ENCODE data around the gene ARHGAP42.
"Not testable (repeated sequence)": the region's sequence is repeated elsewhere in the genome, so short reads cannot be mapped to it uniquely, and the experiment has no call there.

The ARHGAP42 gene

DNA sequence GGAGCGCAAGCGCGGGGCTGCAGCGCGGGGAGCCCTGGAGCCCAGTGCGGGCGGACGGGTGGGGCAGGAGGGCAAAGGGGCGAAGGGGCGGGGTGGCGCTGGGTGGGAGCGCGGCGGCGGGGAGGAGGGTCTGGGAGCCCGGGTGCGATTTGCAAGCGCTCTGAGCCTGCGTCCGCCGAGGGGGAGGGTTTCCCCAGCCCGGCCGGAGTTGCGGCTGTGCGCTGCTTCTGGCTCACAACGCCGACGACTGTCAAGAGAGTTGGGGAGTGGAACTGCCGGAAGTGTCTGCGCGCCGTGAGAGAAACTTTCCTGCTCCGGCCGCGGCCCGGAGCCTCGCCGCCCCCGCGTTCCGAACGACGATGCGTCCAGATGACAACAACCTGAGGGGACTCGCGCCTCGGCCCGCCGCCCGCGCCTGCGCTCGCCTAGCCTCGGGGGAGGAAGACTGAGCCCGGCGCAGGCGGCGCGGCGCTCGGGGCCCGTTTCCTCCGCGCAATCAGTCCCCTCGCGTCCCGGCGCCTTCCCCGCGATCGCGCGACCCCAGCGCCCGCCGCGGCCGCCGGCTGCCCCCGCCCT is at the start of gene ARHGAP42:
ARHGAP42 (plus strand) TSS at position 235 of the 576 bp plus-strand sequence. CDS start 391 bp downstream, outside the sequence.
- no peak for DNase-seq

GRCh38 chr11:100637706-100638105 is 49.4 kb upstream of the ARHGAP42 start:
- no peak for DNase-seq

- DNase-seq: no peak
These were observed 48.4 kb upstream of the ARHGAP42 start for GRCh38 chr11:100638648-100639047.

DNA sequence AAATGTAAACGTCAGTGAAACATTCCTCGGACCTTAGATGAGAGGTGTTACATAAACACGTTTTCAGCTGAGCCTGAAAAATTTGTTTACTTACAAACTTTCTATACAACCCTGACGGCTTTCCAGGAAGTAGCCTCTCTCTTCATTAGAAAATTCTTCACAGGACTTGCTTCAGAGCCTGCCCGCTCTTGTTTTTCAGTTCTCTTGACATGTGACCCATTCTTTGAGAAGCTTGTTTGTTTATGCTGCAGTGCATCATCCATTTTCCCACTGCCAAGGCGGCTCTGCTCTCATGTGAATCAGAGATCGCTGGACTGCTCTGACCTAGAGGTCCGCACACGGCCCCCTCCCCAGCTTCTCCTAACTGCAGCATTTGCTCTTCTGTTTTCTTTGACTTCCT is 47.9 kb upstream of the ARHGAP42 start:
- DNase-seq: no peak

- no peak for DNase-seq
These were observed 47.0 kb upstream of the ARHGAP42 start for GRCh38 chr11:100640071-100640470.

DNA sequence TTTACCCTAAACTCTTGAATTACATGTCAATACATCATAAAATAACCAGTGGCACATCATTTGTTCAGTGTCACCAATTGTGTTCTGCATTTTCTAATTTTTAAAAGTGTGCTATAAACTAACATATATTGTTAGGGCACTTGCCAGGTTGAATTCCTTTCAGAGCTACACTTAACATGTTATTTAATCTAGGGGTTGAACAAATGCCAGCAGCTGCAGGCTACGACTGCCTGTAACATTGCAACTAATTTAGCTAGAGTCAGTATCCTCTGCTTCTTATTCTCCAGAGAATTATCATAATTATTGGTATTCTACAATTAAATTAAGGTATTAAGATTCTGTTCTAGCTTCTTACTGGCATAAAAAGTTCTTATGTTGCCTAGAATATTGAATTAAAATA is 46.4 kb upstream of the ARHGAP42 start:
- no peak for DNase-seq

GRCh38 chr11:100641456-100641855 is 45.6 kb upstream of the ARHGAP42 start:
- no peak for DNase-seq

DNA sequence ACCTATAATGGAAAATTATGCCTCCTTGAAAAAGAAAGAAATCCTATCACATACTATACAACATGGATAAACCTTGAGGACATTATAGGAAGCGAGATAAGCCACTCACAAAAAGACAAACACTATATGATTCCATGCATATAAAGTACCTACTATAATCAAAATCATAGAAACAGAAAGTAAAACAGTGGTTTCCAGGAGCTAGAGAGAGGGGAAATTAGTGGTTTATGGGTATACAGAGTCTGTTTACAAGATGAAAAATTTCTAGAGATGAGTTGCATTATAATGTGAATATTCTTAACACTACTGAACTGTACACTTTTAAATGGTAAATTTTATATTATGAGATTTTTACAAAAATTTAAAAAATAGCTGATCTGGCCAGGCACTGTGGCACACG is 40.5 kb upstream of the ARHGAP42 start:
- DNase-seq: no peak

DNA sequence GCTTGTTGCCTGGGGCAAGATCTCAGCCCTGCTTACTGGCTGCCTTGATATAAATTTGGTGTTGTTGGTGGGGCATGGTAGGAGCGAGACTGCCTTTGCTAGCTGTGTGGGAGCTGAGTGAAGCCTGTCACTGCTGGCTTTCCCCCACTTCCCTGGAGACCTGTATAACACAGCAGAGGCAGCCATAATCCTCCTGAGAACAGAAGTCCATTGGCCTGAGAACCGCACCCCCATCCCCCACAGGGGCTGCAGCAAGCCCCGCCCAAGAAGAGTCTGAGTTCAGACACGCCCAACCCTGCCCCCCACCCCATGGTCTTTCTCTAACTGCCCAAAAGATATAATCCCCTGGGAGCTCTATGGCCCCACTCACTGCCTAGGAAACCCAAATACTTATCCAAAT is 39.2 kb upstream of the ARHGAP42 start:
- DNase-seq: no peak

GRCh38 chr11:100663583-100663982 is 23.5 kb upstream of the ARHGAP42 start:
- no peak for DNase-seq

DNA sequence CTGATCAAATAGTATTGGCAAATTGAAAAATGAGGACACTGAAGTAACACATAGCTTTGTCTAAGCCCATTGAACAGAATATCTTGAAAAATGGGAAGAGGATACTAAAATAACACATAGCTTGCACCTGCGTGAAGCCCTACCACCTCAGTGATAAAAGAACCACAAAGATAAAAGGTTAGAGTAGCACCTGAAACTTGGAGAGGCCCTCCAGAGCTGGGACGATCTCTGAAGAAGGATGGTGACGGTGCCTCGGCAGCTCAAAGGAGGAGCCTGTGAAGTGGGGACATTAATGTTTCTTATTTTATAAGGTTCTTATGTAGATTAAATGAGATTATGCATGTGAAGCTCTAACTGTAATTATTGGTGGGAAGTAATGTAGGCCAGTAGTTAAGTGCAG is 23.1 kb upstream of the ARHGAP42 start:
- DNase-seq: no peak

- DNase-seq: not testable (repeated sequence)
These were observed 20.3 kb upstream of the ARHGAP42 start for GRCh38 chr11:100666816-100667215.

DNA sequence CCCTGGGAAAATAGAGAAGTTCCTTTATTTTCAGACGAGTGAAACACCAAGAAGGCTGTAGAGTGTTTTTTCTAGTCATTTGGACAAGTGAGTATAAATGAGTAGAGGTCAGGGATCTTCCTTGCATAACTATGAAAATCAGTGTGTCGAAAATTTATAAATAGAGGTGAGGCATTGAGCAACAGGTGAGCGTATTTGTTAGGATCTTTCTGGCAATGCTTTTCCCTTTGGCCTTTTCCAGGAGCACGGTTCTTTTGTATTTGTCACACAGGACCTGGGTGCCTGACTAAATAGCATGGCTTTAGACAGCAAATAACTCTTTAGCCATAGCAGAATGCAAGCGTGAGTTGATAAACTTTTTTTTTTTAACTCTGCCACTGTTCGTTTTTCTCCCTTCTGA is 19.6 kb upstream of the ARHGAP42 start:
- no peak for DNase-seq

DNA sequence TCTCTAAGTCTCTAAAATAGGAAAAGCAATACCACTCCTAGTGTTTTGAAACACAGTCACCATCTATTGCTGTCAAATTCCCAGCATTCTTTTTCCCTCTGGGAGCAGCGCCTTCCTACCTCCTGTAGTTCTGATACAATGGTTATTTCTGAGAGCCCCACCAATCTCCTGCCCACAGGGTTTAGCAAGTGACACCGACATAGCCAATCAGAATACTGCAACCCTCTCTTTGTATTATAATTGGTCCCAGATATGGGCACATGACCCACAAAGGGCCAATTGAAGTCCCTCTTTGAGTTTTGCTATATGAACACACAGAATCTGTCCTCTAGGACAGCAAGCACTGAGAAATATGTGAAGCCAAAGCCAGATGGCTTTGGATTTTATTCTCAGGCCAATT is 16.9 kb upstream of the ARHGAP42 start:
- DNase-seq: no peak

DNA sequence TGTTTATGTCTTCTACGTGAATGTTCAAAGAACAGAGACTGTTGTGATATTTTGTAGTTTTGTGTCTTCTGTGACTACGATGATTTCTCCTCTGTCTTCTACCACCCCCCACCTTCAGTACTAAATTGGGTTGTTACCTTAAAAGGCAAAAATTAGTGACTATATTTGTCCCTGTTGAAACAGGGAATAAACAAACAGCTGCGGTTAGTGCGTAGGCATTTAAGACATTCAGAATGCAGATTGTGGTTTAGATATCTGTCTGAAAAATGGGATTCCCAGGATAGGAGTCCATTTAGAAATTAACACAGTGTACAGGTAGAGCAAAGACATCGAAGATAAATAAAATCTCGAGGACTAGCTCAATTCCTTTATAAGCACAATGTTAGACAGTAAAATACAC is 15.6 kb upstream of the ARHGAP42 start:
- no peak for DNase-seq

DNA sequence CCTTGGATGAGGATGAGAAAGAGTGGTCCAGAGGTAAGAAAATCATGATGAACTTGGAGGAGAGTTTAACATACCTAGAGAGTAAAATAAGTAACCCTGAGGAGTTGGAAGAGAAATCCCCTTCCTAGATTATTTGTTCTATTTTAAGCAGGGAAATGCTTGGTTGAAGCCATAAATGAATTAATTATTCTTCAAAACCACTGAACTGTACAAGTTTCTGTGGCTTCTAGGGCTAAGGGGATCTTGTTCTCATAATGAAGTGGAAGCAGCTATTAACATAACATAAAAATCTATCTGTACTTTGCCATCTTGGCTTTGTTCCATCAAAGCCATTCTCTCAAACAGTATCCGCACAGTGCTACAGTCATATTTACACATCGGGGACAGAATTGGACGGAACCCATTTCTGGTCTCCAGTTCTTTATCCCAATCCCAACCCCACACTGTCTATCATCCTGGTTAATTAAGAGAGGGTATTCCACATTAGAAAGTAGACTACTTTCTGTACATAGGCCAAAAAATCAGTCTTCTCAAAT is 14.5 kb upstream of the ARHGAP42 start:
- no peak for DNase-seq

GRCh38 chr11:100673063-100673462 is 14.0 kb upstream of the ARHGAP42 start:
- DNase-seq: no peak

GRCh38 chr11:100674212-100674611 is 12.9 kb upstream of the ARHGAP42 start:
- DNase-seq: no peak

GRCh38 chr11:100675115-100675650 is 11.9 kb upstream of the ARHGAP42 start:
- DNase-seq: no peak

- DNase-seq: no peak
These were observed 10.2 kb upstream of the ARHGAP42 start for GRCh38 chr11:100676901-100677300.

- no peak for DNase-seq
These were observed 9.3 kb upstream of the ARHGAP42 start for GRCh38 chr11:100677796-100678195.

- no peak for DNase-seq
These were observed 7.0 kb upstream of the ARHGAP42 start for GRCh38 chr11:100680070-100680469.

- peak; percentile 66 for DNase-seq
These were observed 6.0 kb upstream of the ARHGAP42 start for GRCh38 chr11:100681064-100681502.

DNA sequence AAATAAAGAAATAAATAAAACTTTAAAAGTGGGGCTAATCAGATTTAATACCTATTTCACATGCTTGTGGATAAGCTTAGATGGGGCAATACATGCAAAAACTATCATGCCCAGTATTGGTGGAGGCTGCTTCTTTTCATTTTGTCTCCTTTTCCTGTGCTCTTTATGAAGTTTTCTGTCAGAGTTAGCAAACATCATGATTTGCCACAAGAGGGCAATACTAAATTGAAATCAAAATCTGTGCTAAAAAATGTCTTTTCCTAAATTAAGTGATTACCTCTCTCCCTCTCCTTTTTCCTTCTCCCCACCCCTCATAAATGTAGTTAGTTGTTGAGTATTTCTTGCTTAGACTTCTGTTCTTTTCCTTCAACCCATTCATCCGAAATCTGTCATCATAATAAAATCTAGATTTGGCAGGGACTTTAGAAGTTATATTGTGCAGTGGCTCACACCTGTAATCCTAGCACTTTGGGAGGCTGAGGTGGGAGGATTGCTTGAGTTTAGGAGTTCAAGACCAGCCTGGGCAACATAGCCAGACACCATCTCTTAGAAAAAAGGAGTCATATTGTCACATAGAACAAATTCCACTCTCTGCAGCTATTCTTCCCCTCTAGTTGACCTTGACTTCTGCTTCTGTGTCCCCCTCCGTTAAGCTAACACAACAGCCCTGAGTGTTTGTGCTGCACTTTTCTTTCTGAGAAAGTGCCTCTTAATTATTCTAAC is 4.7 kb upstream of the ARHGAP42 start:
- DNase-seq: no peak

All from NCI-H2029 treated with DMSO at 0.1 percent for 48 hours (cell line).